Measurements from ENCODE around the gene MLLT6. TPM values are rescaled to one million over a fixed set of nuclear protein-coding genes. Genes with fewer than 3 reads are reported as not detected.
A peak's percentile ranks its signal among the peaks of the same experiment; 100 is the strongest.
"Not testable (repeated sequence)": the region's sequence is repeated elsewhere in the genome, so short reads cannot be mapped to it uniquely, and the experiment has no call there.

MLLT6 gene
- total RNA-seq, 1 experiment from 2014 or later = 12.4 TPM

- not testable (repeated sequence) for DNase-seq (ENCODE audit: low read depth)
These were observed 21.1 kb downstream of the MLLT6 start for GRCh38 chr17:38726145-38726544.

- DNase-seq (ENCODE audit: low read depth) = no peak
These were observed 22.7 kb downstream of the MLLT6 start for GRCh38 chr17:38727736-38728135.

DNA sequence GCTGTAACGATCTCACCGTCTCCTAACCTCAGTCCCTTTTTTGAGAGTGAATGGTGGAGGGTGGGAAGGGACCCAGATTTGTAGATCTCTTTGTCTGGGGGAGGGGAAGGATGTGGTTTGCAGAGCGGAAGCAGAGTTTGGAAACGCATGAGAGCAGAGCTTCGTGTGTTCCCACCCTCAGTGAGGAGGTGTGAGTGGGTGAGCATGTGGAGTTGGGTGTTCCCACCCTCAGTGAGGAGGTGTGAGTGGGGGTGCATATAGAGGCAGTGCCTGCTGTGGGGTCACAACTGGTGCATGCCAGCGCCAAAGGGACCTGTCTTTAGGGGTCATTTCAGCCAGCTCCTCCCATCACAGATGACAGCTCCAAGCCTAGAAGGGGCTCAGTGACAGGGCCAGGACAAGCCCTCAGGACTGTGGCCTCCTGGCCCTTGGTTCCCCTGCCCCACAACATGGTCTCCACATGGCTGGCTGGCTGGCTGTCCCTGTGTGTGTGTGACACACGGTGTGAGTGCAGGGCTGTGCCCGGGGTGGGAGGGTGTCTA lies 23.3 kb downstream of the MLLT6 start:
- no peak for DNase-seq (ENCODE audit: low read depth)

GRCh38 chr17:38729368-38729885 lies 24.4 kb downstream of the MLLT6 start:
- no peak for DNase-seq (ENCODE audit: low read depth)

GRCh38 chr17:38729886-38730525 lies 24.9 kb downstream of the MLLT6 start, which contains the start of gene CISD3:
TSS of gene CISD3 (plus strand) at chr17:38730341. CDS start at chr17:38730359, 18 bp downstream.
- DNase-seq (ENCODE audit: low read depth) = peak; percentile 88

DNA sequence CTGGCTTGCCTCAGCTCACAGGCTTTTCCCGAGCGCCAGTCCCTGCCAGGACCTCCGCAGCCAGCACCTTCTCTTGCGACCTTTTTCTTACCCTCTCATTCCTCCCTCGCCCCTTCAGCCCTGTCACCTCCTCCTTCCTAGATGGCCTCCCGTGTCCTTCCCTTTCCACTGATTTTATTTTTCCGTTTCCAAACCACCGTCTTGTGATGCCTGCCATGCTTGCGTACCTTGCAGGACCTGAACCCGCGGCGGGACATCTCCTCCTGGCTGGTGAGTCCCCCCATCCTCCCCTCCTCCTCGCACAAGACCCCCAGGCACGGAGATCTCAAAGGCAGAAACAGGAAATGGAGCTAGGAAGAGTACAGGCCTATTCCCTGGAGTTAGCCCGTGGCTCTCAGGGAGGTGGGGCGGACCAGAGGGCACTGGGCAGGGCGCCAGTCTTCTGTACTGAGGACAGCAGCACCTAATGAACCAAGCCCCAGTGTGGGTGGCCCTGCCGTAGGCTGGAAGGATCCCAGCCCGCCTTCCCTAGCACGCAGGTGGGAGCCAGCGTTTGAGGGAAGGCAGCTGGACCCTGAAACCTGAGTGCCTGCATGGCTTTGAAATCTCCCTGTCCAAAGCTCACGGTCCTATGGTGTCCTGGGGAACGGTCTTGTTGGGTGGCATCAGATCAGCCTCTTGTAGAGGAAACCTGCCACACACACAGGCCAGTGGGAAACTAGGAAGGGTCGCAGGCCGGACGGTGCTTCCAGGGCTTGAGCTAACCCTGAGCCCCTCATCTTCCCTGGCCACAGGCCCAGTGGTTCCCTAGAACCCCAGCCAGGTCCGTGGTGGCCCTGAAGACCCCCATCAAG lies 25.7 kb downstream of the MLLT6 start:
- DNase-seq (ENCODE audit: low read depth) = peak; percentile 68

GRCh38 chr17:38731526-38732294 lies 26.6 kb downstream of the MLLT6 start:
- no peak for DNase-seq (ENCODE audit: low read depth)

DNA sequence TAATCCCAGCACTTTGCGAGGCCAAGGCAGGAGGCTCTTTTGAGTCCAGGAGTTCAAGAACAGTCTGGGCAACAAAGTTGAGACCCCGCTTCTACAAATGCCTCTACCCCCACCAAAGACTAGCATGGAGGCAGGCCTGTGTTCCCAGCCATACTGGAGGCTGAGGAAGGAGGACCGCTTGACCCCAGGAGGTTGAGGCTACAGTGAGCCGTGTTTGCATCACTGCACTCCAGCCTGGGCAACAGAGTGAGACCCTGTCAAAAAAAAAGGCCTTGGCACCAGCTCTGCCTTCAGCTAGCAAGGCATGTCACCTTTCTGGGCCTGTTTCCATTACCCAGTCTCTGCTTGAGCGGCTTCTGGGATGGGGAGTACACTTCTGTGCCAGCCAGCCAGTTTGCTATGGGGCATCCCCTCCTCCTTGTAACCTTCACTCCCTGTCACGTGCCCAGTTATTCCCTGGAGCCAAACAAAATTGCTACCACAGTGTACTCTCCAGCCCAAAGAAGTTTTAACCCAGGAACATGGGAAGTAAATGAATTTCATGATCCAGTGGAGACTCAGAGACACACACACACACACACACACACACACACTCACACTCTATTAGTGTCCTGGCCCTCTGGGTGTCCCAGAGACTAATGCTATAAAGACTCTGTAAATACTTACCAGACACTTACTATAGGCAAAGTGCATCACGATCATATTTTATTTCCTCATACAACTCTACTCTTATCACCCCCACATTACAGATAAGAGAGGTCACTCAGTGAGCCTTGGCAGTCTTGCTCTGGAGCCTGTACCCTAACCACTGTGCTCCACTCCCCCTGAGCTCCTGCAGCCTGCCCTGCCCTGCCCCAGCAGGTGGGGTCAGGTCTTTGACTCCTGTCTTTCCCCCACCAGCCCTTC lies 27.6 kb downstream of the MLLT6 start:
- no peak for DNase-seq (ENCODE audit: low read depth)

GRCh38 chr17:38733282-38733981 lies 28.4 kb downstream of the MLLT6 start:
- DNase-seq (ENCODE audit: low read depth) = no peak

- DNase-seq (ENCODE audit: low read depth) = no peak
These were observed 29.2 kb downstream of the MLLT6 start for GRCh38 chr17:38733982-38734973.

DNA sequence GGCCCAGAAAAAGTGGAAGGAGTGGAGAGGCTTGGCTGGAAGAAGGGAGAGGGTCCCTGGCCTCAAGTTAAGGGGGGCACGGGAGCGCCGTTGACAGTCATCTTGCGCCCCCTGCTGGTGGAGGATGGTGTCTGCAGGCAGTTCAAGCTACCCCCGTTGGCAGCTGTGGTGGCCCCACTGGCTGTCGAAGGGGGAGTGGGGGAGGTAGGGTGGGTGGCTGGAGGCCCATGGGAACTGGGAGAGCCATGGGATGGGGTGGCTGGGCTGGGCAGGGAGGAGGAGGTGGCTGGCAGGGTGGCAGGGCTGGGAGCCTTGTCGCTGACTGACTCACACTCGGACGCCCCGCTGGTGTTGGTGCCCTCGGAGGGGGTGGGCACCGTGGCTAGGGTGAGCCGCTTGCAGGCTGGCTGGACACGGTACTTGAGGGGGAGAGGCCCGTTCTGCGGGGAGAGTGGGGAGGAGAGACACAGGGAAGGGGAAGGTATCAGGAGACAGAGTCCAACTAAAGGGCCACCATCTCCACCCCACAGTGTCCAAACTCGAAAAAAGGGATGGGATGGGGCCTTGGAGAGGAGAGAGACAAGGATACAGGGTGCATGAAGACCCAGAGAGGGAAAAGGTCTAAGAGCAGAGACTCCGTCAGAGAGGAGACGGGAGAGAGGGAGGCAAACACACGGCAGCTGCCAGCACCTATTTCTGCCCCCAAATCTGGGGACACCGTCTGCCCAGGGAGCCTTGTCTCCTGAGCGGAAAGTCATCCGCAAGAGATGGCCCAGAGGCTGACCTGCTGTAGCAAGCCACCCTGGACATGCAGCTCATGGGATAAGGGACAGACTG lies 30.3 kb downstream of the MLLT6 start:
- DNase-seq (ENCODE audit: low read depth) = peak; percentile 38

- no peak for DNase-seq (ENCODE audit: low read depth)
These were observed 33.1 kb downstream of the MLLT6 start for GRCh38 chr17:38738007-38738662.

- no peak for DNase-seq (ENCODE audit: low read depth)
These were observed 33.6 kb downstream of the MLLT6 start for GRCh38 chr17:38738686-38739085.

DNA sequence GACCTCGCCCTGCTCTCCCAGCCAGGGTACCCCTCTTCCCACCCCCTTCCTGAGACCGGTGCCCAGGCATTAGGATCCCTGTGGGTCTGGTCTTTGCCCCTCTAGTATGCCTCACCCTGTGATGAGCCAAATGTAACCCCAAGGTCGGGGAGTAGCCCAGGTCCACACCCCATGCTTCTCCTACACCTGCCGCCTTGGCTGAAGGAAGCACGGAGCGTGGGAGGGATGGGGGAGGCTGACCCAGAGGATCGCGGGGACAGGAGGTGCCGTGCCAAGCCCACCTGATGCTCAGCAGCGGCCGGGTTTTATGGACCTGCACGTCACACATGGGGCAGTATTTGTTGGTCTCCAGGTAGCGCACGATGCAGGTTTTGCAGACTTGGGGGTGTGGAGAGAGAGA lies 34.2 kb downstream of the MLLT6 start:
- no peak for DNase-seq (ENCODE audit: low read depth)

GRCh38 chr17:38740044-38740443 lies 35.0 kb downstream of the MLLT6 start:
- DNase-seq (ENCODE audit: low read depth) = no peak

- no peak for DNase-seq (ENCODE audit: low read depth)
These were observed 35.7 kb downstream of the MLLT6 start for GRCh38 chr17:38740806-38741205.

GRCh38 chr17:38741461-38741860 lies 36.4 kb downstream of the MLLT6 start:
- no peak for DNase-seq (ENCODE audit: low read depth)
